HCT116 (cell line): Measurements from ENCODE around the gene GRK5. TPM values are rescaled to one million over a fixed set of nuclear protein-coding genes. Genes with fewer than 3 reads are reported as not detected.

Experiments used
- ATAC-seq: fragments of 200-7000 bp; cut with Tn5 transposase; 2 replicates; pipeline ENCODE4 v1.9.1; 2020; ENCODE audit warnings: mild to moderate bottlenecking, moderate library complexity
- BruUV-seq: library from RNA; stranded (reverse); fragments of 400-500 nt; replicated peaks from 2 replicates; lab custom pipeline; 2021; lab: Mats Ljungman, UMichigan
- CTCF ChIA-PET: fragments of 300-600 bp; sonication (Branson Sonifier 250); formaldehyde crosslinking; loops from one replicate; lab custom pipeline; 2021; ENCODE audit warnings: antibody characterized with exemption; lab: Charles Lee
- POLR2A ChIA-PET: fragments of 300-600, 350-600 bp; sonication (Branson Sonifier 250); formaldehyde crosslinking; loops from one replicate; lab custom pipeline; 2021; ENCODE audit warnings: antibody characterized with exemption; lab: Charles Lee
- RAD21 ChIA-PET, 2 experiments: fragments of 300-600 bp; sonication (Branson Sonifier 250); formaldehyde crosslinking; loops; one replicate each; lab custom pipeline; 2023; ENCODE audit warnings: low total read pairs in 2 of 2; ENCODE audit not compliant: uncharacterized antibody in 2 of 2, unreplicated experiment in 2 of 2, low non-redundant PET in 1 of 2; lab: Charles Lee
- DNase-seq: peaks from one replicate; pipeline ENCODE4 v3.0.0-alpha.2; 2010; ENCODE audit warnings: low read depth, low spot score
- H2AFZ ChIP-seq: fragments of 200-600 bp; shearing (Covaris generic), sonication (generic); 2 replicates; pipeline ENCODE4 v1.6.1; 2017; ENCODE audit warnings: low read depth, mixed run types, mixed read lengths, antibody characterized with exemption, low read length; ENCODE audit not compliant: poor library complexity, severe bottlenecking
- H3K27ac ChIP-seq: 2 replicates; pipeline ENCODE4 v1.5.1; 2012; ENCODE audit warnings: low read depth, low read length
- H3K27me3 ChIP-seq: fragments of 200-600 bp; sonication (generic); 2 replicates; pipeline ENCODE4 v1.6.1; 2016; ENCODE audit warnings: mixed run types, low read length, mixed read lengths; ENCODE audit not compliant: insufficient read depth
- H3K36me3 ChIP-seq, 2 experiments: fragments of 200-500 bp in 1 of 2; fragments of 200-600 bp in 1 of 2; sonication (Bioruptor generic) in 1 of 2; sonication (generic) in 1 of 2; 2 replicates each; pipeline versions ENCODE4 v1.5.1 to v1.6.1; 2014 to 2016; ENCODE audit warnings: low read length in 2 of 2, inconsistent platforms in 1 of 2, mixed read lengths in 1 of 2, mixed run types in 1 of 2; ENCODE audit not compliant: insufficient read depth in 2 of 2, control insufficient read depth in 1 of 2
- H3K4me1 ChIP-seq, 2 experiments: fragments of 200-600 bp in 1 of 2; sonication (generic) in 1 of 2; 2 replicates each; pipeline versions ENCODE4 v1.5.1 to v1.6.1; 2012 to 2017; ENCODE audit warnings: low read length in 2 of 2, inconsistent platforms in 1 of 2, mild to moderate bottlenecking in 1 of 2, mixed read lengths in 1 of 2, mixed run types in 1 of 2, moderate library complexity in 1 of 2; ENCODE audit not compliant: insufficient read depth in 2 of 2, control insufficient read depth in 1 of 2
- H3K4me2 ChIP-seq: fragments of 200-600 bp; sonication (generic); 2 replicates; pipeline ENCODE4 v1.6.1; 2017; ENCODE audit warnings: mixed run types, low read length, mixed read lengths
- H3K4me3 ChIP-seq, 2 experiments: fragments of 200-600 bp in 1 of 2; sonication (generic) in 1 of 2; replicated peaks in 1 of 2; 2 replicates each; pipeline ENCODE4 v1.5.1; 2011 to 2016; ENCODE audit warnings: low read length in 2 of 2, control low read depth in 1 of 2, low read depth in 1 of 2, mild to moderate bottlenecking in 1 of 2, mixed read lengths in 1 of 2, mixed run types in 1 of 2
- H3K79me2 ChIP-seq: fragments of 200-600 bp; sonication (generic); 2 replicates; pipeline ENCODE4 v1.6.1; 2017; ENCODE audit warnings: mild to moderate bottlenecking, mixed run types, low read length, moderate library complexity, mixed read lengths; ENCODE audit not compliant: insufficient read depth
- H3K9ac ChIP-seq: fragments of 200-600 bp; sonication (generic); 2 replicates; pipeline ENCODE4 v1.6.1; 2016; ENCODE audit warnings: low read length, mixed read lengths
- H3K9me2 ChIP-seq: fragments of 200-600 bp; sonication (generic), shearing (Covaris generic); 2 replicates; pipeline ENCODE4 v1.6.1; 2017; ENCODE audit warnings: mixed run types, mild to moderate bottlenecking, moderate library complexity; ENCODE audit not compliant: insufficient read depth
- H3K9me3 ChIP-seq, 2 experiments: fragments of 200-500 bp in 1 of 2; fragments of 200-600 bp in 1 of 2; sonication (Bioruptor generic) in 1 of 2; sonication (generic) in 1 of 2; 2 replicates each; pipeline ENCODE4 v1.6.1; 2014 to 2017; ENCODE audit warnings: low read length in 2 of 2, mixed read lengths in 2 of 2, inconsistent platforms in 1 of 2, low read depth in 1 of 2, mild to moderate bottlenecking in 1 of 2, mixed run types in 1 of 2, moderate library complexity in 1 of 2; ENCODE audit not compliant: control insufficient read depth in 1 of 2, insufficient read depth in 1 of 2
- H4K20me1 ChIP-seq: fragments of 200-600 bp; sonication (generic), shearing (Covaris generic); 2 replicates; pipeline ENCODE4 v1.6.1; 2017; ENCODE audit warnings: mixed run types, mild to moderate bottlenecking, moderate library complexity; ENCODE audit not compliant: insufficient read depth
- ATF3 ChIP-seq: IDR thresholded peaks from 2 replicates; pipeline ENCODE4 v1.6.1; 2012
- CEBPB ChIP-seq: IDR thresholded peaks from 2 replicates; pipeline ENCODE4 v1.6.1; 2012; ENCODE audit warnings: low read depth
- CTCF ChIP-seq, 3 experiments: fragments of 200-600 bp in 1 of 3; sonication (generic) in 1 of 3; IDR thresholded peaks in 2 of 3; conservative IDR thresholded peaks in 1 of 3; 2 replicates each; pipeline ENCODE4 v1.5.1; 2012 to 2017; ENCODE audit warnings: low read depth in 2 of 3, low read length in 2 of 3, antibody characterized with exemption in 1 of 3, borderline replicate concordance in 1 of 3, control low read depth in 1 of 3, mild to moderate bottlenecking in 1 of 3, mixed read lengths in 1 of 3, mixed run types in 1 of 3, moderate library complexity in 1 of 3; ENCODE audit not compliant: insufficient read depth in 1 of 3
- POLR2AphosphoS5 ChIP-seq: IDR thresholded peaks from 2 replicates; pipeline ENCODE4 v1.6.1; 2011; ENCODE audit warnings: mild to moderate bottlenecking, low read depth, low read length, moderate library complexity
- REST ChIP-seq: IDR thresholded peaks from 2 replicates; pipeline ENCODE4 v1.6.1; 2012; ENCODE audit warnings: low read depth
- SIN3A ChIP-seq: IDR thresholded peaks from 2 replicates; pipeline ENCODE4 v1.6.1; 2012; ENCODE audit warnings: low read depth
- YY1 ChIP-seq: IDR thresholded peaks from 2 replicates; pipeline ENCODE4 v1.6.1; 2011; ENCODE audit warnings: low read length, low read depth, moderate library complexity, mild to moderate bottlenecking; ENCODE audit not compliant: insufficient replicate concordance; ENCODE audit errors: extremely low read depth
- ZFX ChIP-seq: fragments of 450-650 bp; IDR thresholded peaks from 2 replicates; pipeline ENCODE4 v1.6.1; 2017
- intact Hi-C: fragments of 100-400 bp; cut with micrococcal nuclease; formaldehyde crosslinking; loops from 2 replicates; pipeline ENCODE4 v1.10.0; 2022
- total RNA-seq: library from RNA; stranded (reverse); gene quantifications from one replicate; pipeline ENCODE4 v1.2.1, GENCODE V29; 2021; ENCODE audit not compliant: unreplicated experiment

Gene GRK5
- total RNA-seq, 1 experiment from 2014 or later: 7.3 TPM

- TF ChIP-seq REST (no peak), ATF3 (no peak), ZFX (no peak)
Observed at GRCh38 chr10:119388849-119389345, 181.5 kb downstream of the GRK5 start (continued).

GRCh38 chr10:119391440-119392251, 184.3 kb downstream of the GRK5 start:
- H3K9me3 ChIP-seq: no peaks in the 10 kb centered on the region
- ATAC-seq (no peak), DNase-seq (no peak)
- no peak overlapping the region for H3K4me2 ChIP-seq
- intact Hi-C loops: no loop called here
- H3K79me2 ChIP-seq: no peaks in the 10 kb centered on the region
- no peaks in the 10 kb centered on the region for H3K4me1 ChIP-seq
- no peak for TF ChIP-seq POLR2AphosphoS5
- no peak for TF ChIP-seq CEBPB
- no peak for TF ChIP-seq CTCF (IDR thresholded peaks at IDR 0.05 in 2 of 3, conservative IDR thresholded peaks at IDR 0.05 in 1 of 3; ENCODE audit: borderline replicate concordance in 1 of 3, insufficient read depth in 1 of 3, low read depth in 2 of 3, low read length in 2 of 3)
- no peak for TF ChIP-seq SIN3A
- no peak for TF ChIP-seq YY1
- H3K4me3 ChIP-seq: no peak overlapping the region
- ChIA-PET POLR2A (no interaction called here), RAD21 (no interaction called here), CTCF (no interaction called here)
- no peaks in the 10 kb centered on the region for H3K36me3 ChIP-seq
- no peak overlapping the region for H3K27ac ChIP-seq
- no peaks in the 10 kb centered on the region for H3K9me2 ChIP-seq
- no peak overlapping the region for H3K9ac ChIP-seq
- no peak overlapping the region for H2AFZ ChIP-seq
- H3K27me3 ChIP-seq: no peaks in the 10 kb centered on the region
- H4K20me1 ChIP-seq: no peaks in the 10 kb centered on the region
- no TSS peak for BruUV-seq
